Ascending aorta (tissue), 2 donors: ENCODE data around the gene MOCS1. TPM values are rescaled to one million over a fixed set of nuclear protein-coding genes. Genes with fewer than 3 reads are reported as not detected.
A peak's percentile ranks its signal among the peaks of the same experiment; 100 is the strongest.

Experiments
- DNase-seq, 2 donors: peaks; one replicate each; pipeline ENCODE4 v3.0.0-alpha.2; 2019; ENCODE audit warnings: low spot score in 2 of 2
- H3K27ac ChIP-seq, 2 donors: fragments of 200-600 bp; sonication (generic); one replicate each; pipeline ENCODE4 v1.5.1; 2016 to 2017; ENCODE audit warnings: mild to moderate bottlenecking in 1 of 2
- H3K27me3 ChIP-seq: fragments of 200-600 bp; sonication (generic); one replicate; pipeline ENCODE4 v1.5.1; 2017
- H3K36me3 ChIP-seq, 2 donors: fragments of 200-600 bp; sonication (generic); one replicate each; pipeline ENCODE4 v1.5.1; 2016
- H3K4me1 ChIP-seq, 2 donors: fragments of 200-600 bp; sonication (generic); one replicate each; pipeline ENCODE4 v1.5.1; 2016 to 2017; ENCODE audit warnings: mild to moderate bottlenecking in 1 of 2
- H3K4me3 ChIP-seq, 2 donors: fragments of 200-600 bp; sonication (generic); one replicate each; pipeline ENCODE4 v1.5.1; 2016 to 2017; ENCODE audit warnings: mild to moderate bottlenecking in 1 of 2
- H3K9me3 ChIP-seq, 2 donors: fragments of 200-600 bp; sonication (generic); one replicate each; pipeline ENCODE4 v1.5.1; 2016
- intact Hi-C: fragments of 100-400 bp; cut with DNase I; formaldehyde crosslinking; loops from one replicate; pipeline ENCODE4 v1.15.1; 2023
- total RNA-seq: library from RNA; depleted of rRNA; stranded (reverse); fragments of >200 nt; gene quantifications from one replicate; pipeline ENCODE4 v1.1.0, GENCODE V29; 2016
- TF ChIP-seq, protein P1 (sequence below), 3 experiments: fragments of 200-600 bp in 2 of 3; fragments of 450-650 bp in 1 of 3; sonication (generic) in 2 of 3; IDR thresholded peaks; one replicate each; pipeline ENCODE4 v1.5.1; 2016 to 2019; ENCODE audit warnings: antibody characterized with exemption in 3 of 3, mild to moderate bottlenecking in 1 of 3, moderate library complexity in 1 of 3

The MOCS1 gene
- total RNA-seq, 1 donor from 2014 or later = 45.4 TPM

DNA sequence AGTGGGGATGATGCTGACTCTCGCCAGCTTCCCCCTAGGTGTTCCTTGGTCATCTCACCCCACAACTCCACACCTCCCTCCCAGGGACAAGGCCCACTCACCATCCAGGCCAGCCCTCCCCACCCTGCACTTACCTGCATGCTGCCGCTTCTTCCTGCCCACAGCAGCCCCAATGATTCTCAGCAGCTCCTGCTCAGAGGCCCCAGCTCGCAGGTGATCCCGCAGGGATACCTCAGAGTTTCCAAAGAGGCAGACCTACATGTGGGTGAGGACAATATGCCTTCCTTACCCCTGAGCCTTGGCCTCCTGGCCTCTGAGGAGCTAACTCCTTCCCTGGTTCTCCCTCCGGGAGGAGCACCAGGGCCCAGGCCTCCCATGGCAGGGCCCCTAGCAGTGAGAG, 24.6 kb downstream of the MOCS1 start:
- no peak overlapping the region for H3K27ac ChIP-seq
- no peak overlapping the region for H3K4me3 ChIP-seq
- peaks cover 31 to 82% of the 10 kb centered on the region in 2 donors for H3K36me3 ChIP-seq
- no peaks in the 10 kb centered on the region for H3K27me3 ChIP-seq
- TF ChIP-seq, protein P1, sequence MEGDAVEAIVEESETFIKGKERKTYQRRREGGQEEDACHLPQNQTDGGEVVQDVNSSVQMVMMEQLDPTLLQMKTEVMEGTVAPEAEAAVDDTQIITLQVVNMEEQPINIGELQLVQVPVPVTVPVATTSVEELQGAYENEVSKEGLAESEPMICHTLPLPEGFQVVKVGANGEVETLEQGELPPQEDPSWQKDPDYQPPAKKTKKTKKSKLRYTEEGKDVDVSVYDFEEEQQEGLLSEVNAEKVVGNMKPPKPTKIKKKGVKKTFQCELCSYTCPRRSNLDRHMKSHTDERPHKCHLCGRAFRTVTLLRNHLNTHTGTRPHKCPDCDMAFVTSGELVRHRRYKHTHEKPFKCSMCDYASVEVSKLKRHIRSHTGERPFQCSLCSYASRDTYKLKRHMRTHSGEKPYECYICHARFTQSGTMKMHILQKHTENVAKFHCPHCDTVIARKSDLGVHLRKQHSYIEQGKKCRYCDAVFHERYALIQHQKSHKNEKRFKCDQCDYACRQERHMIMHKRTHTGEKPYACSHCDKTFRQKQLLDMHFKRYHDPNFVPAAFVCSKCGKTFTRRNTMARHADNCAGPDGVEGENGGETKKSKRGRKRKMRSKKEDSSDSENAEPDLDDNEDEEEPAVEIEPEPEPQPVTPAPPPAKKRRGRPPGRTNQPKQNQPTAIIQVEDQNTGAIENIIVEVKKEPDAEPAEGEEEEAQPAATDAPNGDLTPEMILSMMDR (IDR thresholded peaks at IDR 0.05) = no peak
- no peak for DNase-seq
- intact Hi-C loops = no loop called here
- no peaks in the 10 kb centered on the region for H3K9me3 ChIP-seq
- H3K4me1 ChIP-seq = no peaks in the 10 kb centered on the region

DNA sequence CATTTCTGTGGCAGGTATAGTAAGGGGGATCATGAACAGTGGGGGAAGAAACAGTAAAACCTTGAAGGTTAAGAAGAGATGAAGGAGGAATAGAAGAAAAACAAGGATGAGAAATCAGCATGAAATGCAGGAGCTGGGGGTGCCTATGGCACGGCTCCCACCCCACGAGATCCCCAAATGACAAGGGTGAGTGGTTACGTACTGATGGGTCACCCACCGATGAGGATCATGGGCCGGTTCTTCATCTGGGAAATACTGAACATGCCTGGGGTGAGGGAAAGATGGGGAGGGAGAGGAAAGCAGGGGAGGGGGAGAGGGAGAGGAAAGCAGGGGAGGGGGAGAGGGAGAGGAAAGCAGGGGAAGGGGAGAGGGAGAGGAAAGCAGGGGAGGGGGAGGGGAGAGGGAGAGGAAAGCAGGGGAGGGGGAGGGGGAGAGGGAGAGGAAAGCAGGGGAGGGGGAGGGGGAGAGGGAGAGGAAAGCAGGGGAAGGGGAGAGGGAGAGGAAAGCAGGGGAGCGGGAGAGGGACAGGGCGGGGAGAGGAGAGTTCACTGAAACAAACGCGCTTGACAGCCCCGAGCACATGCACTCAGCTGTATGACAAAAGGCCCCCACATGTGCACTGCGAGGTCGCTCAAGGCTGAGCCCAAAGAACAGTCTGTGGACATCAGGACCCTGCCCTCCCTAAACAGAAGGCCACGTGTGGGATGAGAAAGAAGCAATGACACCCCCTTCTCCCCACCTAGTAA, 25.3 kb downstream of the MOCS1 start:
- no peaks in the 10 kb centered on the region for H3K9me3 ChIP-seq
- DNase-seq = no peak
- H3K27ac ChIP-seq = no peak overlapping the region
- TF ChIP-seq, protein P1 (IDR thresholded peaks at IDR 0.05) = no peak
- H3K4me1 ChIP-seq = no peaks in the 10 kb centered on the region
- intact Hi-C loops = no loop called here
- H3K4me3 ChIP-seq = no peak overlapping the region
- no peaks in the 10 kb centered on the region for H3K27me3 ChIP-seq
- H3K36me3 ChIP-seq = peaks cover 26 to 77% of the 10 kb centered on the region in 2 donors

DNA sequence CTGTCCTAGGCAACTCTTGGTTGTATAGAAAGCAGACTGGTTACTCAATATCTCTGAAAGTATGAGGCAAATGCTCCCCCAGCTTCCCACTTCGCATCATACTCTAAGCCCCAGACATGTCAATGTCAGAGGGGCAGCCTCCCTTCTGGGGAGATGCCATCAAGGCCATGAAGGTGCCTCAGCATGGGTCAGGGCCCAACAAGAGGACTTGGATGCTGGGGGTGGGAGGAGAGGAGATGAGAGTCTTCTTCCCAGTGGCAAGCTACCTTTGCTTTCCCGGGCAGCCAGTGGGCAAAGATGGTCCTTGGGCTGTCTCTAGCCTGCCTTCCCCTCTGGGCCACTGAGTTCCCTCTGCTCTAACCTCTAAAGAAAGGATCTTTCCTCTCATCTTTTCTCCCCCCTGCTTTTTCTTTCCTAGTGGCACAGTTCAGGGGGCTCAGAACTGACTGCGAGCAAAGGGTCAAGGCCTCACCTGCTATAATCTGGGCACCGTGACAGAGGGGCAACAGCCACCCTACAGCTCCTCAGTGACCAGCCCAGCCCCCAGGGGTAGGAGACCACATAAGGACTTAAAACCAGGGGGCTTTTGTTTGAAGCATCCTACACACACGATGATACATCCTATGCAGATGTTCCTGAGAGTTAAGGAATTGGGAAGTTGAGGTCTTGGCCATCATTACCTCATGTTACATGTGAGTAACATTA, 26.2 kb downstream of the MOCS1 start:
- no peaks in the 10 kb centered on the region for H3K4me1 ChIP-seq
- H3K4me3 ChIP-seq = no peak overlapping the region
- peaks cover 30 to 75% of the 10 kb centered on the region in 2 donors for H3K36me3 ChIP-seq
- H3K27ac ChIP-seq = no peak overlapping the region
- TF ChIP-seq, protein P1 (IDR thresholded peaks at IDR 0.05) = no peak
- no peaks in the 10 kb centered on the region for H3K9me3 ChIP-seq
- H3K27me3 ChIP-seq = no peaks in the 10 kb centered on the region
- DNase-seq = no peak
- intact Hi-C loops = no loop called here

DNA sequence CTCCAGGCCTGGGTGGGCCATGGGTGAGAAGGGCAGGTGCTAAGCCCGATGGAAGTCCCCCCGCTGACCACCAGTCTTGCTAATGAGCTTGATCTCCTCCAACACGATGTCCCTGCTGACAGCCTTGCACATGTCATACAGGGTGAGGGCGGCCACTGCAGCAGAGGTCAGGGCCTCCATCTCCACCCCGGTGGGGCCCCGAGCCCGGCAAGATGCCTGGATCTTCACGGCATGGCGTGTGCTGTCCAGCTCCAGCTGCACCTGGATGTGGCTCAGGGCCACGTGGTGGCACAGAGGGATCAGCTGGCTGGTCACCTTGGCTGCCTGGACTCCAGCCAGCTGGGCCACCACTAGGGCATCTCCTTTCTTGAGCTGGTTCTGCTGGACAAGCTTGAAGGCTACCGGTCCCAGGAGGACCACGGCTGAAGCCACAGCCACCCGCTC, 27.9 kb downstream of the MOCS1 start:
- Histone ChIP-seq H3K27me3 (no peaks in the 10 kb centered on the region), H3K4me1 (no peaks in the 10 kb centered on the region), H3K36me3 (peaks cover 26 to 66% of the 10 kb centered on the region in 2 donors), H3K27ac (peak overlapping the region in 1 of 2 donors; percentile 1), H3K9me3 (no peaks in the 10 kb centered on the region), H3K4me3 (no peak overlapping the region)
- DNase-seq = no peak
- intact Hi-C loops = no loop called here
- TF ChIP-seq, protein P1 (IDR thresholded peaks at IDR 0.05) = no peak

DNA sequence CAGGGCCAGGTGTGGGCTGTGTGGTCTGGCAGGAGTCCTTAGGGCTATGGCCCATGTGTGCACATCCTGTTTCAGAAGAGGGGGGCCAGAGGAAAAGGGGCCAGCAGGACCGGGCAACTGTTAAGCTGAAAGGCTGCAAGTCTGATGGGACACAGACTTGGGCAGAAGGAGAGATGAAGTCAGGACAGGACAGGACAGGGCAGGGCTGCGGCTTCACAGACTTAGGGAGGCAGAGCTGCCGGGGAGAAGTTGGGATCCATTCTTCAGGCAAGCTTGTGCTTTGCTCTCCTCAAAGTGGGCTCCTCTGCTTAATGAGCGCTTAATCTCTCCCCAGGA, 28.7 kb downstream of the MOCS1 start:
- intact Hi-C loops = no loop called here
- no peak for DNase-seq
- no peak overlapping the region for H3K4me3 ChIP-seq
- H3K9me3 ChIP-seq = no peaks in the 10 kb centered on the region
- peaks cover 34 to 66% of the 10 kb centered on the region in 2 donors for H3K36me3 ChIP-seq
- no peaks in the 10 kb centered on the region for H3K4me1 ChIP-seq
- peak overlapping the region in 1 of 2 donors; percentile 1 for H3K27ac ChIP-seq
- no peaks in the 10 kb centered on the region for H3K27me3 ChIP-seq
- TF ChIP-seq, protein P1 (IDR thresholded peaks at IDR 0.05) = no peak
